KOPT-K1 (cell line): ENCODE results near the gene ZNF691.

Experiments
- H3K27ac ChIP-seq: fragments of 200-600 bp; sonication (generic); 2 replicates; pipeline ENCODE4 v1.5.1; 2016; ENCODE audit warnings: antibody characterized with exemption, mild to moderate bottlenecking, low read depth, low read length; ENCODE audit not compliant: poor library complexity, severe bottlenecking
- H3K36me3 ChIP-seq: fragments of 200-600 bp; sonication (generic); 2 replicates; pipeline ENCODE4 v1.5.1; 2017; ENCODE audit warnings: antibody characterized with exemption, mild to moderate bottlenecking, low read length, moderate library complexity; ENCODE audit not compliant: insufficient read depth
- H3K9me3 ChIP-seq: fragments of 200-600 bp; sonication (generic); 2 replicates; pipeline ENCODE4 v1.5.1; 2017; ENCODE audit warnings: antibody characterized with exemption, low read length, mild to moderate bottlenecking; ENCODE audit not compliant: insufficient read depth, poor library complexity, severe bottlenecking

Gene ZNF691

DNA sequence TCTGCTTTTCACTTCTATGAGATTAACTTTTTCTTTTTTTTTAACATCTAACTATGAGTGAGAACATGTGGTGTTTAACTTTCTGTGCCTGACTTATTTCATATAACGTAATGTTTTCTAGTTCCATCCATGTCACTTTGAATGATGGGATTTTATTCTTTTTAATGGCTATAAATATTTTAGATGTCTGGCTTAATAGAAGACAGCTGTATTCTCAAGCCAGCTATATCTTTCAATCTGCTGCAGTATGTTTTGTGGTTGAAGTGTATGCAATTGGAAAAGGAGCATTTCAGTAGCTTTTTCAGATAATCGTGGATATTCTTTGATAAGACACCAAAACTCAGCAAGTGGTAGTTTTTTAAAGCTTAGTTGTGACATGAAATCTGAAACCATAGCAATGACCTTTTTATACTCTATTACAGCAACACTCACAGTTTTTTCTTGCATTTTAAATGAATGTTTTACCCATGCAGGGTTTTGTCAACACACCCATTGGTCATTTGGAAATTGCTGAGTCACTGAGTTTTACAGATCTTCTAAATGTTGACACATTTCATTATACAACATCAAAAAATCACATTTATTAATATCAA lies 23.5 kb upstream of the ZNF691 start:
- no peak overlapping the region for H3K27ac ChIP-seq
- no peaks in the 10 kb centered on the region for H3K36me3 ChIP-seq
- no peaks in the 10 kb centered on the region for H3K9me3 ChIP-seq

DNA sequence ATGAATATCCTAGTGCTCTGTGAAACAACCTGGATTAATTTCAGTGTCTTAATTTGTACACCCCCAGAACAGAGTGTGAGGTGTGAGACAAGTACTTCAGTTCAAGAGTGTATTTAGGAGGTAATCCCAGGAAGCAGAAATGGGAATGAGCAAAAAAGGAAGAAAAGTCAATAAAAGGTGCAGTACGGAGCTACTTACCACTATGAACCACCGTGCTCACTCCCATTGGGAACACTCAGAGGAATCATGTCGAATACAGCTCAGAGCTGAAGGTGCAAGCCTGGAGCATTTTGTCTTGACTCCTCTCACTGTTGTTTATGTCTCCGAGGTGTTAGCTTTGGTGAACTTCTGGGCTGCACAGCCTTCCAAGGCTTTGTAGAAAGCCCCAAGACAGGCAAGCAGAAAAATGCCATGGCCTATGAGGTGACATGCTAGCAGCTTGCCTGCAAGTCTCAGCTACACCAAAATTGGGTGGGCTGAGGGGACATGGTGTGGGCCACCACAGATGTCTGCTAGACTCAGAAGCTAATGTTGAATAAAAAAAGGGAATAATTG lies 21.9 kb upstream of the ZNF691 start:
- Histone ChIP-seq H3K27ac (no peak overlapping the region), H3K36me3 (no peaks in the 10 kb centered on the region), H3K9me3 (no peaks in the 10 kb centered on the region)

DNA sequence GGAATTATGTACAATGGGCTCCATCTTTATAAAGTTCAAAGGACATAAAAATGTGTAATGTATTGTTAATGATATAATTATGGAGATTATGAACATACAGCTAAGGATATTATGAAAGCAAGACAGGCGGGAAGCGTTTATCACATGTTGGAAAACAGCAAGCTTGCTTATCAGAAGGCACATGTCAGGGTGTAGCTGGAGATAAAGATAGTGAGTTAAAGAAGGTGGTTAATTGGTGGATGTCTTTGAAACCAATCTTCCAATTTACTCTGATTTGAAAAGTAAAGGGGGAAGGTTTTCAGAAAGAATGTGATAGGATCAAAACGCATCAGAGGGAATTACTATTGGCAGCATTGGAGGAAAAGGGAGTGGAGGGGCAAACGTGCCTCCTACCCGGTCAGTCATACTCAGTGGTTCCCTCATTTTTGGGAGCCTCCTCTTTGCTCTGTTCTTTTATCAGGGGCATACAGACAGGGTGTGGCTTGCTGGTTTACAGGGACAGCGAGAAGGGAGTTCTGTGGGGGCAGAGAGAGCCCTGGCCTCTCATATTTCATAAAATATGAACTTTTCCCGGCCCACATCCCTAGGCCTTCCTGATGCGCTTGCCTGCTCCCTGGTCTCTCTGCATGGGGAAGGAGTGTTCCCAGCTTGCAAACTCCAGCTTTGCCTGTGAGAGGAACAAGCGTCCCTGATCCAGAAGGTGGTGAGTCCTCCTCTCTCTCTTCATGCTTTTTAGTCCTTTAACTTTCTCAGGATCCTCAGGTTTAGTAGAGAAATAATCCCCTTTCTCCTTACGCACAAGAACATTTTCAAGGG lies 21.2 kb upstream of the ZNF691 start:
- Histone ChIP-seq H3K36me3 (no peaks in the 10 kb centered on the region), H3K27ac (no peak overlapping the region), H3K9me3 (no peaks in the 10 kb centered on the region)

DNA sequence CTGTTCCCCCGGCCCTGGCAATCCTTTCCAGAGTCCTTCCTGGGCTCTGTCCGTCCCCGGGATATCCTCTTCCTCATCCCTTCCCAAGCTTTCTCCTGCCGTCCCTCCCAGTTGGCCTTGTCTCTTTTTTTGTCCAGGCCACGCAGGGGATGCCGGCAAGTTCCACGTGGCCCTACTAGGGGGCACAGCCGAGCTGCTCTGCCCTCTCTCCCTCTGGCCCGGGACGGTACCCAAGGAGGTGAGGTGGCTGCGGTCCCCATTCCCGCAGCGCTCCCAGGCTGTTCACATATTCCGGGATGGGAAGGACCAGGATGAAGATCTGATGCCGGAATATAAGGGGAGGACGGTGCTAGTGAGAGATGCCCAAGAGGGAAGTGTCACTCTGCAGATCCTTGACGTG lies 15.8 kb upstream of the ZNF691 start:
- H3K36me3 ChIP-seq: no peaks in the 10 kb centered on the region
- H3K9me3 ChIP-seq: no peaks in the 10 kb centered on the region
- H3K27ac ChIP-seq: no peak overlapping the region

DNA sequence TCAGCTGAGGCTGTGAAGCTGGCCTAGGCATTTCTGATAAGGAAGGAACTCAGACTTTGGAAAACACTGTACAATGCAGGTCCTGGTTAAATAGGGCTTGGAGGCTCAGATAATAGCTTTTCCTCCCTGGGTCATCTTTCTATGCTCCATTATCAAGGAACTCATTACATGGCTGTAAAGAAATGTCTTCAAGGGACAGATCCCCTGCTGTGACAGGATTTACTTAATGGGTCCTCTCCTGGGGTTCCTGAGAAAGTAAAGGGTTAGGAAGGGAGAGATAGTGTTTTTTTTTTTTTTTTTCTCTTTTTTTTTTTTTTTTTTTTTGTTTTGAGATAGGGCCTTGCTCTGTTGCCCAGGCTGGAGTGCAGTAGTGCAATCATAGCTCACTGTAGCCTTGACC lies 15.1 kb upstream of the ZNF691 start:
- Histone ChIP-seq H3K36me3 (no peaks in the 10 kb centered on the region), H3K9me3 (no peaks in the 10 kb centered on the region), H3K27ac (no peak overlapping the region)

DNA sequence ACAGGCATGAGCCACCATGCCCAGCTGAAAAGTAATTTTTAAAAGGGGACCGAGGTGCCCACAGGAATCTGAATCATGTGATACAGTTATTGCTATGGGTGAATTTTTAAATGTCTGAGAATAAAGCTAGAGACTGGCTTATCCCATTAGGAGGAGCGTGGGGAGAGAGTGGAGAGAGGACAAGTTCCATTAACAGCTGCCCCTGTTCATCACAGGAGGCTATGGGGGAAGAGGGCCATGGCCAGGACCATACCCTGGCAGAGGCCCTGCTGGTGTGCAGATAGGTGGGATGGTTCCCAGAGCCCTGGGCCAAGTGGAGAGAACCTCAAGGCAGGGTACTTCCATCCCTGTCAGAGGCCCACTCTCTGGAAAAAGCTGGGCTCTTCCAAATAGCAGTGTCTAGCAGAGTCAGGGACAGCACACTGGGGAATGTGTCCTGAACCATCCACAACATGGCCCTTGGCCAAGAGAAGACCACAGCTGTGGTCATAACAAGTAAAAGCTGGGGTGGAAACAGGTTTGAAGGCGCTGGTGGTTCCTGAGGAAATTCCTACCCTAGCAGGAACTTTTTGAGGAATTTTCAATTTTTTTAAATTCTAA lies 13.7 kb upstream of the ZNF691 start:
- H3K9me3 ChIP-seq: no peaks in the 10 kb centered on the region
- no peak overlapping the region for H3K27ac ChIP-seq
- no peaks in the 10 kb centered on the region for H3K36me3 ChIP-seq

DNA sequence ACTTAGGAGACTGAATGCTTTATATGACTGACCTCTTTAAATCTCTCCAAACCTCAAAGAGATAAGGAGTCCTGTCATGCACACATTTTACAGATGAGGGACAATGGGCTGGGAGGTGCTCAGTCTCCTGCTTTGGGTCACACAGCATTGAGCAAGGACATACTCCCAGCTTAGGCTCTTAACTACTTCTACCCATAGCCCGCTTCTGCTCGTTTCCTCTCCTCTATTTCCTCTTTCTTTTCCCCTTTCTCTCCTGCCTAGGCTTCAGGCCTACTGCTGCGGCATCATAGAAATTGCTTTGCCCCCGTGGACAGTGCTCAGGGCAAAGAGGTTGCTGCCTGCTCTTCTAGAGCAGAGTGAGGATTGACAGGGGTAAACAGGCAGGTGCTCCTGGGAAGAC lies 12.4 kb upstream of the ZNF691 start:
- no peaks in the 10 kb centered on the region for H3K9me3 ChIP-seq
- H3K27ac ChIP-seq: no peak overlapping the region
- H3K36me3 ChIP-seq: no peaks in the 10 kb centered on the region

DNA sequence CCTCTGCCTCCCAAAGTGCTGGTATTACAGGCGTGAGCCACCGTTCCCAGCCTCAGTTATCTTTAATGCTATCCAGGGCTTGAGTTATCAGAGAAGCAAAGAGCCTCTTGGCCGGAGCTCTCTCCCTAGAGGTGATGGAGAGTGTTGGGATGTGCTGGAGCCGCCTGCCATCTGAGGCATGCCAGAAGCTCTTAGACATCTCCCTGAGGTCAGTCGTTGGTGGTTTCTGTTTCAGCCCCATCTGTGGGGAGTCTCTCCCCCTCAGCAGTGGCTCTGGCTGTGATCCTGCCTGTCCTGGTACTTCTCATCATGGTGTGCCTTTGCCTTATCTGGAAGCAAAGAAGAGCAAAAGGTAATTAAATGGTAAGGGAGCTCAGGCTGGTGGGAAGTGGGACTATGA lies 11.6 kb upstream of the ZNF691 start:
- Histone ChIP-seq H3K27ac (no peak overlapping the region), H3K9me3 (no peaks in the 10 kb centered on the region), H3K36me3 (no peaks in the 10 kb centered on the region)

DNA sequence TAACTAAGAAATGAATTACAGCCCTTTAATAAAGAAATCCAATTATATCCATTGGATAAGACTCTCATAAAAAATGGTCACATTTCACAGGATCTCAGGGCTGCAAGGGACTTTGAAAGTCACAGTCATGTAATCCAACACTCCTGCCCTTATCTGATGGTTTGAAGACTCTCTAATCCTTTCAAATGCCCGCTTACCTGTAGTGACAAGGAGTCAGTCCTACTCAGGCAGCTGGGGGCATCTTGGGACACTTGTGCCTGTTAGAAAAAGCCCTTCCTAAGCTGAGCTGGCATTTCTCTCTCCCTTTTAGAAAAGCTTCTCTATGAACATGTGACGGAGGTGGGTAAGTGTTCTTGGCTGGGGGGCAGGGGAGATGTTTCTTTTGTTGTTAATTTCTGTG lies 11.0 kb upstream of the ZNF691 start:
- Histone ChIP-seq H3K9me3 (no peaks in the 10 kb centered on the region), H3K27ac (no peak overlapping the region)

DNA sequence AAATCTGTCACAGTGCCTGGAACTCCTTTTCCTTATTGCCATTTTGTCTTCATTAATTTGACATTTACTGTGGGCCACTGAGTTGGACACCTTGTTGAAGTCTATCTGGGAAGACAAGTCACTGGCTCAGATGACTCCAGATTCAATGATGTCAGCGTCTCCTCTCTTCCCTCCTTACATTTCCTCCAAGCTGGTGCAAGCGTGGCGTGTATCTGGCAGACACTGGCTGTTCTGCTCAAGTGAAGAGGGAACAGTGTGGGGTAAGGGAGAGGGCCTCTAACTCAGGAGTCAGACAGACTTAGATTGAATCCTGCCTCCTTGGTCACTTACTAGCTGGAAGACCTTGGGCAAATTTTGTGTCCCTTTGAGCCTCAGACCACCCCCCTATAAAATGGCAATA lies 8.7 kb upstream of the ZNF691 start:
- Histone ChIP-seq H3K36me3 (no peaks in the 10 kb centered on the region), H3K9me3 (no peaks in the 10 kb centered on the region), H3K27ac (no peak overlapping the region)

More for the DNA sequence above, 11.0 kb upstream of the ZNF691 start:
- no peaks in the 10 kb centered on the region for H3K36me3 ChIP-seq

DNA sequence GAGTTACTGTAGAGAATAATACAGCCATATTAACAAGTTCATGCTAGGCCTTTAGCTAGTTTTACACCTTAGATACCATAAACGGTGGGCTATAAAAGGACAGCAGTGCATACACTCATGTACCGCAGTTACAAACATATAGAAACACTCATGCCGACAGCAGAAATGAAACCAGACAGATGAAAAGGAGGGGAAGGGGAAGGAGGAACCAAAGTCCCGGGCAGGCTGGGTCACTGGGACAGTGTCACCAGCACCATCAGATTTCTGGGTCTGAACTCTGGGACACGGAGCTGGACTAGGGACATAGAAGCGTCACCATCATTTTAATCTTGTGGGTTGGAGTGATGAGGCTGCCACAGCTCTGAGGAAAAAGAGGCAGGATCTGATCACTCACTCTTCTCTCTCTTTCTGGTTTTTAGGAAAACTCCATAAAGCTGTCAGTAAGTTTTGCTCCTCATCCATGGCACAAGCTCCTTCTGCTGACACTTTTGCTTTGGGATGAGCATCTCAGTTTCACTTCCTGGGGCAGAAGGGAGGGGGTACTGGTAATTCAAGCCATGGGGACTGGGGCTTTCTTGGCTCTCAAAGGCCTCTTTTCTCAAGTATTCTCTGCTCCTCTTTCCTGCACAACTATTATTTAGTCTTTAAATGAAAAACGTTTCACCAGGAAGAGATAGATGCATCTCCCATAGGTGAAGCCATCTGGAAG lies 7.8 kb upstream of the ZNF691 start:
- no peak overlapping the region for H3K27ac ChIP-seq
- no peaks in the 10 kb centered on the region for H3K36me3 ChIP-seq
- no peaks in the 10 kb centered on the region for H3K9me3 ChIP-seq

DNA sequence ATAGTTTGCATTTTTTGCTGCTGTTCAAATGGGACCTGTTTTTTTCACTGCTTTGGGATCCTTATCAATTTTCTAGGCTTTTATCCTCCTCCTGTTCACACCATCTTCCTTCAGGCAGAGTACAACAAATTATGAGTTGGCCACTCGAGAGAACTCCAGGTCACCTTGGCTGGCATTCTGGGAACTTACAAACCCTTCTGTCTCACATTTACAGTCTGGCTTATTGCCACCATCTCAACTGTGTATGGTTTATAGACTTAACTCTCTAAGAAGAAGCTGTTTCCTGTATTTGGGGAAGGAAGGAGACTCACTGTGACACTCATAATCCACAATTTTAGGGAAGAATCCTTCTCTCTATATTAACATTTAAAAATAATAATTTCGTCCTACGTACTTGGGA lies 5.4 kb upstream of the ZNF691 start:
- no peak overlapping the region for H3K27ac ChIP-seq
- no peaks in the 10 kb centered on the region for H3K36me3 ChIP-seq
- no peaks in the 10 kb centered on the region for H3K9me3 ChIP-seq

DNA sequence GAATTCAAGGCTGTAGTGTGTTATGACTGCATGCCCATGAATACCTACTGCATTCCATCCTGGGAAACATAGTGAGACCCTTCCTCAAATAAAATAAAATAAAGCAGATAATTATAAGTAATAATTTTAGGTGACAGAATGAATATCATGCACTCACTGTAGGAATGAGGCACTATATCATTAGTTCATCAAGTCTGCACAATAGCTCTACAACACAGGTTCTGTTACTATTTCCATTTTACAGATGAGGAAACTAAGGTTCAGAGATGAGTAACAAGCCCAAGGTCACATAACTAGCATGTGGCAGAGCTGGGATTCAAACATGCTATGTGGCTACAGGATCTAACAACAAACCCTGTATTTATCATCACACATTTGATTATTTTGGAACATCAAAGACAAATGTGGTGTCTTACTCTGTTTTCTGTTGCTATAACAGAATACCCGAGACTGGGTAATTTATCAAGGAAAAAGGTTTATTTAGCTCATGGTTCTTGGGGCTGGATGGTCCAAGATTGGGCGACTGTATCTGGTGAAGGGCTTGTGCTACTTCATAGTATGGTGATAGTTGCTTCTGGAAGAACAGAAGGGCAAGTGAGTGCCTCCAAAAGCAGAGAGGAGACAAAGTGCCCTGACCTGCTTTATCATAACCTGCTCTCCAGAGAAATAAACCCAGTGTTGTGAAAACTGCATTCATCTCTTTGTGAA lies 4.8 kb upstream of the ZNF691 start:
- no peaks in the 10 kb centered on the region for H3K36me3 ChIP-seq
- no peaks in the 10 kb centered on the region for H3K9me3 ChIP-seq
- H3K27ac ChIP-seq: no peak overlapping the region

DNA sequence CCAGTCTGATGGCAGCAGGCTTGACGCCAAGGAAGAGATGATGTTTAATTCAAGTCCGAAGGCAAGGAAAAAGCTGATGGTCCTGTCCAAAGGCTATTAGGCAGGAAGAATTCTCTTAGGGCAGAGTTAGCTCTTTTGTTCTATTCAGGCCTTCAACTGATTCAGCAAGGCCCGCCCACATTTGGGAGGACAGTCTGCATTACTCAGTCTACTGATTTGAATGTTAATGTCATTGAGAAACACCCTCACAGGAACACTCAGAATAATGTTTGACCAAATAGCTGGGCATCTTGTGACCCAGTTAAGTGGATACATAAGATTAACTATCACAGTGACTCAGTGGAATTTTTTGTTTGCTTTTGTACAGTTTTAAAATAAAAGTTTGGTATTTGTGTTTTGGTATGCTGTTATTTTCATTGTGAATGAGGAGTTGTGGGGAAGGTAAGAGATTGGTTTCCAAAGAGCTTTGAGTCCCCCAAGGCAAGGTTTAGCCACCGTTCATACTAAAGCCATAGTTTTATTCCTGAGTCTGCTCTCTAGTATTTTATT lies 1.7 kb upstream of the ZNF691 start:
- peaks cover 6% of the 10 kb centered on the region for H3K36me3 ChIP-seq
- no peak overlapping the region for H3K27ac ChIP-seq
- H3K9me3 ChIP-seq: no peaks in the 10 kb centered on the region
